ENCODE results near the gene TTLL5.
"Not testable (repeated sequence)": the region's sequence is repeated elsewhere in the genome, so short reads cannot be mapped to it uniquely, and the experiment has no call there.

The TTLL5 gene

DNA sequence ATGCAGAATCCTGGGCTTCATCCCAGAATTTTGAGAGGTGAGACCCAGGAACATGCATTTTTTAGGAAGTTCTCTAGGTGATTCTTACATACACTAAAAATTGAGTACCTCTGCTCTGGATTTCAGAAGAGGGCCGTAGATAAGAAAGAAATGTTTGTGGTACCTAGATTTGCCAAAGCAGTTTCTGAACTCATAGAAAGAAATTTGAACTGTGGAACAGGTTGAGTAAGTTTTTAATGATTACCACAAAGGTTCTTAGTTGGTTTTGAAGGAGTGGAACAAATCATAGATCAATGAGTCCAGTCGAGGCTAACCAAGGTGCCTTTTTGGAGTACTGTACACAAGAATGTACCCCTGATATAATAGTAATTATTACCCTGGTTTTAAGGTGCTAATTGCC is 24.9 kb downstream of the TTLL5 start:
- TF ChIP-seq, protein P1, sequence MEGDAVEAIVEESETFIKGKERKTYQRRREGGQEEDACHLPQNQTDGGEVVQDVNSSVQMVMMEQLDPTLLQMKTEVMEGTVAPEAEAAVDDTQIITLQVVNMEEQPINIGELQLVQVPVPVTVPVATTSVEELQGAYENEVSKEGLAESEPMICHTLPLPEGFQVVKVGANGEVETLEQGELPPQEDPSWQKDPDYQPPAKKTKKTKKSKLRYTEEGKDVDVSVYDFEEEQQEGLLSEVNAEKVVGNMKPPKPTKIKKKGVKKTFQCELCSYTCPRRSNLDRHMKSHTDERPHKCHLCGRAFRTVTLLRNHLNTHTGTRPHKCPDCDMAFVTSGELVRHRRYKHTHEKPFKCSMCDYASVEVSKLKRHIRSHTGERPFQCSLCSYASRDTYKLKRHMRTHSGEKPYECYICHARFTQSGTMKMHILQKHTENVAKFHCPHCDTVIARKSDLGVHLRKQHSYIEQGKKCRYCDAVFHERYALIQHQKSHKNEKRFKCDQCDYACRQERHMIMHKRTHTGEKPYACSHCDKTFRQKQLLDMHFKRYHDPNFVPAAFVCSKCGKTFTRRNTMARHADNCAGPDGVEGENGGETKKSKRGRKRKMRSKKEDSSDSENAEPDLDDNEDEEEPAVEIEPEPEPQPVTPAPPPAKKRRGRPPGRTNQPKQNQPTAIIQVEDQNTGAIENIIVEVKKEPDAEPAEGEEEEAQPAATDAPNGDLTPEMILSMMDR (conservative IDR thresholded peaks at IDR 0.05; ENCODE audit: low read depth) = no peak
- POLR2A ChIA-PET (ENCODE audit: low non-redundant PET) = no interaction called here

DNA sequence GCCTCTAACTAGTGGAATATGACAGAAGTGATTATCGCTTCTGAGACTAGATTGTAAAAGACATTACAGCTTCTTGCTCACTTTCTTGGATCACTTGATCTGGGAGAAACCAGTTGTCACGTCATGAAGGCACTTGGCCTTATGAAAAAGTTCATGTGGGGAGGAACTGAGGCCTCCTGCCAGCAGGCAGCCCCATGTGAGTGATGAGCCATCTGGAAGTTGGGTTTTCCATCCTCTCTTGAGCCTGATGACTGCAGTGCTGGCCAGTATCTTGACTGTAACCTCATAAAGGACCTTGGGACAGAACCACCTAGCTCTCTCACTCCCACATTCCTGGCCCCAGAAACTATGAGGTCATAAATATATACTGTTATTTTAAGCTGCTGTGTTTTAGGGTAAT is 28.0 kb downstream of the TTLL5 start:
- no peak overlapping the region for H3K27ac ChIP-seq
- no peak for DNase-seq (ENCODE audit: low spot score)
- CTCF ChIA-PET = no interaction called here
- POLR2A ChIA-PET (ENCODE audit: low non-redundant PET) = no interaction called here
- TF ChIP-seq, protein P1 (conservative IDR thresholded peaks at IDR 0.05; ENCODE audit: low read depth) = no peak

More for the DNA sequence above, 24.9 kb downstream of the TTLL5 start:
- CTCF ChIA-PET = interaction anchor here (0.5 kb wide), 1 partner anchor 406 kb away, joined by 5 read pairs; no protein-coding TSS in a partner anchor
- no peak overlapping the region for H3K27ac ChIP-seq
- no peak for DNase-seq (ENCODE audit: low spot score)

DNA sequence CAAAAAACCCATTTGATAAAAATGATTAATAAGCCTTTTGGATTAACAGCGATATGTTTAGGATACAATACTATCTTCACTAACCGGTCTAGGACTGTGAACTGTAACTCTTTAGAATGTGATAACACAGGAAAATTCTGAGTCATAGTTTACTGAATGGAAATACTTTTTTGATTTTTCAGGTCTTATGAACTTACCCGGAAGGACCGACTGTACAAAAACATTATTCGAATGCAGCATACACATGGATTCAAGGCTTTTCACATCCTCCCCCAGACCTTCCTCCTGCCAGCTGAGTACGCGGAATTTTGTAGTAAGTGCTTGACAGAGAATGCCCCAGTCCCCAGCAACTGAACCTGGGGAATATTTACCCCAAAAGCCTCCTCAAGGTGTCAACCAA is 29.0 kb downstream of the TTLL5 start:
- CTCF ChIA-PET = no interaction called here
- TF ChIP-seq, protein P1 (conservative IDR thresholded peaks at IDR 0.05; ENCODE audit: low read depth) = no peak
- no peak overlapping the region for H3K27ac ChIP-seq
- POLR2A ChIA-PET (ENCODE audit: low non-redundant PET) = no interaction called here
- DNase-seq (ENCODE audit: low spot score) = no peak

DNA sequence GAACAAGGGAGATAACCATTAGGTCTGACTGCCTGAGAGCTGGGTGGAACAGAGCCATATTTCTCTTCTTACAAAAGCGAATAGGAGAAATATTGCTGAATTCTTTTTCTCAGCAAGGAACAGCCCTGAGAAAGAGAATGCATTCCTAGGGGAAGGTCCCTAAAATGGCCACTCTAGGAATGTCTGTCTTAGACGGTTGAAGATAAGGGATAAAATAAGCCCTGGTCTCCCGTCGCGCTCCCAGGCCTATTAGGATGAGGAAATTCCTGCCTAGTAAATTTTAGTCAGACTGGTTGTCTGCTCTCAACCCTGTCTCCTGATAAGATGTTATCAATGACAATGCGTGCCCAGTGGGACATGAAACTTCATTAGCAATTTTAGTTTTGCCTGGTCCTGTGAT is 34.0 kb downstream of the TTLL5 start:
- H3K27ac ChIP-seq; CTCF ChIA-PET; DNase-seq (ENCODE audit: low spot score); POLR2A ChIA-PET (ENCODE audit: low non-redundant PET): not testable (repeated sequence)

DNA sequence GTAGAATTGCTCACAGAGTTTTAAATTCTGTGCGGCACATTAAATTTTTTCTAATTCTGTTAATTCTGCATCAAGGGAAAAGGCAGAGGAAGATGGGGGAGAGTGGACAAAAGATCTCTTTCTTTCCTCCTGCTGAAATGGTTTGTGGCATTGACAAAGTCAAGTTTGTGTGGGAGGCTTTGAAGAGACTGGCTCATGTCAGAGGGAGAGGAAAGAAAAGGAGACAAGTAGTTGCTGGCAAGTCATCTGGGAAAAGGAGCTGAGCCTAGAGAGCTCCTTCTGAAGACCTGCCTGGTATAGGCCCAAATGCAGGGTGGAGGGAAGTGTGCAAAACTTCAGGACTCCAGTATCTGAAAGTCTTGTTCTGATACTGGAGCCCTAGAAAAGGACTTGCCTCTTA is 36.3 kb downstream of the TTLL5 start:
- CTCF ChIA-PET = interaction anchor here (1.1 kb wide), 1 partner anchor 11 kb away, joined by 5 read pairs; no protein-coding TSS in a partner anchor
- POLR2A ChIA-PET (ENCODE audit: low non-redundant PET) = no interaction called here
- no peak for DNase-seq (ENCODE audit: low spot score)
- TF ChIP-seq, protein P1 (conservative IDR thresholded peaks at IDR 0.05; ENCODE audit: low read depth) = no peak
- no peak overlapping the region for H3K27ac ChIP-seq

DNA sequence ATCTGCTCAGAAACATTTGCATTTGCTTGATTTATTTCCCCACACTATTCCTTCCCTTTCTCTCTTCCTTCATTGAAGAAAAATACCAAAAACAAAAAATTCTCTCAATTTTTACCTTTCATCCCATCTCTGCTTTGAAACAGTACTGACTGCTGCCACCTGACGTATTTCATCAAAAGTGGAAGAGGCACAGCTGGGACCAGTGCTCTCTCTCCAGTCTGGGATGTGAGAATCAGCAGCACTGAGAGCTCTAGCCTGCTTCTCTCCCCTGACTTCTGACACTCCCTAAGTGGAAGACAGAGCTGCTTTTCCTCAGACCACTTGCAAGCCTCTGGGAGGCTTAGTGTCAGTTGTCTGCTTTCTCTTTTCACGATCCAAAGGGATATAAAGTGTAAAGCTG is 36.9 kb downstream of the TTLL5 start:
- TF ChIP-seq, protein P1 (conservative IDR thresholded peaks at IDR 0.05; ENCODE audit: low read depth) = no peak
- no peak for DNase-seq (ENCODE audit: low spot score)
- H3K27ac ChIP-seq = no peak overlapping the region
- CTCF ChIA-PET = interaction anchor here (0.5 to 1.1 kb wide), 2 partner anchors 11 to 148 kb away, joined by 4 to 5 read pairs; no protein-coding TSS in a partner anchor
- POLR2A ChIA-PET (ENCODE audit: low non-redundant PET) = no interaction called here

DNA sequence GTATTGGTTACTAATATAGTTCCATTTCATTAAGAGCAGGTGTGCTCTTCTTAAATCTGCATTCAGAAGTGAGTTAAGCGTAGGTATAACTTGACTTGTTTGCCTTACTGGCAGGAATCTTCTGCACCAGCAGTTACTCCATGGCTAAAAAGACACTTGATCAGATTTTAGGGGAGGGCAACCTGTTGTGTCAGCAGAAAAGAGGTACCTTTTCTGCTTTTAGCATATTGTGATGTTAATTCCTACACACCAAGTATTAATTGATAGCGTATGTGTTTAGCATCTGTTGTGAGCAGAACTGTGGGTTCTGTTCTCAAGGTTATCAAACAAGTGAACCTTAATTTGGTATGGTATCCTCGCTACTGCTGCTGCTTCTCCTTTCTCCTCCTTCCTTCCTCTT is 38.3 kb downstream of the TTLL5 start:
- DNase-seq (ENCODE audit: low spot score) = no peak
- CTCF ChIA-PET = no interaction called here
- H3K27ac ChIP-seq = no peak overlapping the region
- TF ChIP-seq, protein P1 (conservative IDR thresholded peaks at IDR 0.05; ENCODE audit: low read depth) = no peak
- POLR2A ChIA-PET (ENCODE audit: low non-redundant PET) = no interaction called here
